Stimulated activated CD8-positive, alpha-beta memory T cell treated with anti-CD3 and anti-CD28 coated beads, Interleukin-12 subunit alpha, Interleukin-12 subunit beta, amount 100 ng/mL, for 4 hours (primary cell): Measurements from ENCODE around the gene TIPARP.
"Not testable (repeated sequence)": the region's sequence is repeated elsewhere in the genome, so short reads cannot be mapped to it uniquely, and the experiment has no call there.

ENCODE experiments used
- DNase-seq: peaks from one replicate; pipeline ENCODE4 v3.0.0-alpha.2; 2020; ENCODE audit warnings: low read depth

TIPARP gene

DNA sequence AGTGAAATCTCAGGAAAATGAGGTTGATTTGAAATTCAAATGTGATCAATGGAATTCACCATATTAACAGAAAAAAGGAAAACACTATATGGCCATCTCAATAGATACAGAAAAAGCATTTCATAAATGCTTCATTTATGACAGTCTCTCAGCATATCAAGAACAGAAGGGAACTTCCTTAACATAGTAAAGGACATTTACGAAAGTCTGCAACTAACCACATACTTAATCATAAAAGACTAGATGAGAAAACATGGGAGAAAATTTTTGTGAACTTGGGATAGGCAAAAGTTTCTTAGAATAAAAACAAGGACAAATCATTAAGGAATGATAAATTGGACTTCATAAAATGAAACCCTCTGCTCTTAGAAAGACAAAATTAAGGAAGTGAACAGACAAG is 24.7 kb upstream of the TIPARP start:
- no peak for DNase-seq

GRCh38 chr3:156652661-156653060 is 21.7 kb upstream of the TIPARP start:
- DNase-seq = not testable (repeated sequence)

DNA sequence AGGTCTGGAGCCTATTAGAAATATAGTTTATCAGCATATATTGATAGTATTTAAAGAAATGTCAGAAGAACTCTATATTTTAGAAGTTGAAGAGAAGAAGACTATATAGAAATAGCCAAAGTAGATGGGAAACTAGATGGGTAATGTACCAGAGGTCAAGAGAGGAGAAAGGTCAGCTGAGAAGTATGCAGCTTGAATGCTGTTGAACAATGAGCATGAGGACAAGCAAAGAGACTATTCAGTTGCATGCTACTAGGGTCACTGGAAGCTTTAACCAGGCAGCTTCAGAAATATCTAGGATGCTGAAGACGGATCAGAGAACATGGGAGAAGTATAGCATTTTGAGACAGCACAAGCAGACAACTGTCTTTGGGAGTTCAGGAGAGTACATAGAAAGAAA is 19.6 kb upstream of the TIPARP start:
- no peak for DNase-seq

DNA sequence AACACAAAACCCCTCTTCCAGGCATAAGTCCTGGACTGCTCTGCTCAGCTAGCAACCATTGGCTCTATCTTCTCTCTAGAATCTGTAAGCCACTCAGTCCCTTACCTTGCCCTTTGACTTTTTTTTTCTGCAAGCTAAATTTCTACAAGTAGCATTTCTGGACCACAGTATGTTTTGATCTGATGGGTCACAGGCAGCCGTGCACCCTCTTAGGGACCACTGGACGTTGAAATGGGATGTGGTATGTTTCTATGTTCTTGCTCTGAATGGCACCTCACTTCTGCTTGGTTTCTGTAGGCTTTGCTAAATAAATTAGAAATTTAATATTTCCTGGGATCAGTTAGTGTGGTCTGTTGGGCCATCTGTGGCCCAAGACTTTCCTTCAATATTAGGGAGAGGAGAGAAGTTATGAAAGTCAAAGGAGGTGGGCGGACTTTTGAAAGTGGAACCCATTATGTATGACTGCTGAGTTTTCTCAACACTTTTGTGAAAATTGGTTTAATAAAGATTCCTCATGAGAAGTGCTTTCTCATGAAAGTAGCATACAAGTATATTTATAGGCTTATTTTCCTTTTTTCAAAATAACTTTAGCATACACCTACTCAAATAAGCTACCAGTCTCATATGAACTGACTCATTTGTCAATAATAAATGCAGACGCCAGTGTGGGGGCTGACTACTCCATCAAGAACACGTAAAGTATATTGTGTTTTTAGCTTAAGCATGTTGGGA is 18.4 kb upstream of the TIPARP start:
- DNase-seq = no peak

GRCh38 chr3:156657440-156657839 is 16.9 kb upstream of the TIPARP start:
- no peak for DNase-seq

DNA sequence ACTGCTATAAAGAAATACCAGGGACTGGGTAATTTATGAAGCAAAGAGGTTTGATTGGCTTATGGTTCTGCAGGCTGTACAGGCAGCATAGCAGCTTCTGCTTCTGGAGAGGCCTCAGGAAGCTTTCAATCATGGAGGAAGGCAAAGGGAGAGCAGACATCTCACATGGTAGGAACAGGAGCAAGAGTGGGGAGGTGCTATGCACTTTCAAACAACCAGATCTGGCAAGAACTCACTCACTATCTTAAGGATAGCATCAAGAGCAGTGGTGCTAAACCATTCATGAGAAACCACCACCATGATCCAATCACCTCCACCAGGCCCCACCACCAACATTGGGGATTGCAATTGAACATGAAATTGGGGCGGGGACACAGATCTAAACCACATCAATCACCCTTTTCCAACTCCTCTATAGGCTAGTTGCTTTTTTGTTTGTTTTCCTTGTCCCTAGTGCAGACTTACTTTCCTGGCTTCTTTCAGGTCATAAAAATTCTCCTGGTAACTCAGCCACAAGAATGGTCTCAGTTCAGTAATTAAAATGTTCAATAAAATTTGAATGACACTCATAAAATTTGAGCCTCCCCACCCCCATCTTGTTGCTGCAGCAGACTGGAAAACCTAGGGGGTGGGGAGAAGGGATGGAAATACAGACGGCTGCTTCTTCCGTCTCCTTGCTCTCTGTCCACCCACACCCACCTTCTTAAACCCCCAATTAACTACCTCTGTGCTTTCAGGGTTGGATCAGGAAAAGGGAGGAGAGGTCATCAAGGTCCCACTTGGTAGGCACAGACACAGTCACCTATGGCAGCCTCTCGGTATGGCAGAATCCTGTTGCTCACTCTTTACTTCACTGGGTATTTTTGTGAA is 16.3 kb upstream of the TIPARP start:
- DNase-seq = no peak

GRCh38 chr3:156658732-156659090 is 15.7 kb upstream of the TIPARP start:
- DNase-seq = no peak

DNA sequence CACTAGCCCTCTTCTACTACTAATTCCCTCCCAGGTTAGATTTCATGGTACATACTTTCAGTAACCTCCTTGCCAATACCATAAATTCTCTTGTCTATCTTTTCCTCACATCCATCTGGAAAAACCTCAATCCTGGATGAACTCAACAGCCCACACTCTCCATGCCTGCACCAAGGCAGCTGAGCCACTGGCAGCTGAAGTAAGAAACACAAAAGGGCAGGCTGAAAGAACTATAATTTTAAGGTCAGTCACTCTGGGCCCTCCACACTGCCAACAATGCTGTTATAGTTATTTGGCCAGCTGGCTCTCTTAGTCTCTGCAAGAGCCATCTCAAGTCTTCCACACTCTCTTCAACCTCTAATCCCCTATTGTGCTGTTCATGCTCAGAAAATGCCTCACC is 15.1 kb upstream of the TIPARP start:
- DNase-seq = no peak

- no peak for DNase-seq
These were observed 13.2 kb upstream of the TIPARP start for GRCh38 chr3:156661155-156661554.

- no peak for DNase-seq
These were observed 10.2 kb upstream of the TIPARP start for GRCh38 chr3:156664011-156664830.

- no peak for DNase-seq
These were observed 9.6 kb upstream of the TIPARP start for GRCh38 chr3:156664831-156665178.

GRCh38 chr3:156665291-156665690 is 9.1 kb upstream of the TIPARP start:
- no peak for DNase-seq

DNA sequence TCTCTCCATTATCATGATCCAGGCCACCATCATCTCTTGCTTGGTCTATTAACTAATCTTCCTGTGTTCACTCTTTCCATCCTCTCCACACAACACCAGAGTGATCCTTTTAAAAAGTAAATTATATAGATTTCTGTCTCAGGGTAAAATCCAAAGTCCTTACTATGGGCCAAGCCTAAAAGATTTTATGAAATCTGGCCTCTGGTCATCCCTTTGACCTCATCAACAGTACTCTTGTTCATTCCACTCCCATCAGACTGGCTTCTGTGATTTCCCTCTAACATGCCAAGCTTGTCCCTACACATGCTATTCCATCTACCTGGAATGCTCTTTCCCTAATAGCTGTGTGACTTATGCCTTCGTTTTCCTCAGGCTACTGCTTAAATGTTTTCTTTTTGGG is 8.3 kb upstream of the TIPARP start:
- DNase-seq = no peak

- DNase-seq = no peak
These were observed 6.2 kb upstream of the TIPARP start for GRCh38 chr3:156668073-156668763.

- no peak for DNase-seq
These were observed 4.3 kb upstream of the TIPARP start for GRCh38 chr3:156670077-156670476.

GRCh38 chr3:156670652-156671051 is 3.7 kb upstream of the TIPARP start:
- DNase-seq = no peak

- no peak for DNase-seq
These were observed 701 bp upstream of the TIPARP start for GRCh38 chr3:156673732-156674045.

GRCh38 chr3:156674911-156675829 is 780 bp downstream of the TIPARP start:
- DNase-seq = peak; percentile 11

- DNase-seq = peak; percentile 6
These were observed 1.7 kb downstream of the TIPARP start for GRCh38 chr3:156675830-156676767.
